T47D (cell line): Measurements from ENCODE around the gene GLCE.
"Not testable (repeated sequence)": the region's sequence is repeated elsewhere in the genome, so short reads cannot be mapped to it uniquely, and the experiment has no call there.

Experiments used
- DNase-seq, 2 experiments: peaks; one replicate each; pipeline versions ENCODE4 v3.0.0 to v3.0.0-alpha.2; 2011 to 2012; ENCODE audit warnings: low read depth in 1 of 2, low spot score in 1 of 2
- JUND ChIP-seq: IDR thresholded peaks from 2 replicates; pipeline ENCODE4 v1.6.1; 2012; ENCODE audit warnings: low read depth
- in situ Hi-C: cut with HindIII; loops from 2 replicates; pipeline ENCODE4 v1.10.0; 2016; ENCODE audit warnings: low sequenced_read_pairs, low pct_unique_long_range_greater_than_20kb

Gene GLCE

DNA sequence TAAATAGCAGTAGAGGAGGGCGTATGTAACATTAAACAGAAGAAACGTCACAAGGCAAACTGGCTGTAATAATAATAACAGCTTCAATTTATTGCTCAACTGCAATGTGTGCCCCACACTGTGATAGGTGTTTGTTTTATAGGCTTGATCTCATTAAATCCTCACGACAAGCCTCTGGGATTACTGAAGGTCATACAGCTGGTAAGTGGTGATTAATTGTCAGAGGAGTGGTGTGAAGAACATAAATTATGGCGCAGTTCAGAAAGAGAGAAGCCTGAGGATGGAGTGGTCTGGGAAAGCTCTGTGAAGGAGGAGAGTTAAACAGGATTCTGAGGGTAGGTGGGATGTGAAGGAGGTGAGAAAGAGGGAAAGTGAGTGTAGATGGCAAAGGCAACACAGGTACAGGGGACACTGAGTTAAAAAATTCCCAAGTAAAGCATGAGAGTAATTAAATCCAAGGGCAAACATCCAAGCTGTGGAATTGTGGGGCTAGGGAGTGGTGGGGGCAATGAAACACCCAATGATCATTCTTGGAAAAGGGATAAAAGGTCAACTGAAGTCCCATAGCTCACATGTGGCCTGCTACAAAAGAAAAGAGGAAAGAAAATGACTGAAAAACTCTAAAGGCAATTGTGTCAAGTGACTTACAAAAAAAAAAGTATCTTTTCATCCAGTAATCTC is 16.5 kb upstream of the GLCE start:
- in situ Hi-C loops: no loop called here
- no peak for TF ChIP-seq JUND

DNA sequence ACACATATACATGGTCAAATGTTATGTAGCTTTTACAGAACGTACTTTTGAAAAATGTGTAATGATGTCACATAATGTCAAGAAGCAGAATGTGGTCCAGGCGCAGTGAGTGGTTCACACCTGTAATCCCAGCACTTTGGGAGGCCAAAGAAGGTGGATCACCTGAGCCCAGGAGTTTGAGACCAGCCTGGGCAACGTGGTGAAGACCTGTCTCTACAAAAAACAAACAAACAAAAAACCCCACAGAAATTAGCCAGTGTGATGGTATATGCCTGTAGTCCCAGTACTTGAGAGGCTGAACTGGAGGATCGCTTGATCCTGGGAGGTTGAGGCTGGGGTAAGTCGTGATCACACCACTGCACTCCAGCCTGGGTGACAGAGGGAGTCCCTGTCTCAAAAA is 15.9 kb upstream of the GLCE start:
- DNase-seq: no peak
- no peak for TF ChIP-seq JUND
- in situ Hi-C loops: no loop called here

More for the DNA sequence above, 16.5 kb upstream of the GLCE start:
- DNase-seq: no peak

DNA sequence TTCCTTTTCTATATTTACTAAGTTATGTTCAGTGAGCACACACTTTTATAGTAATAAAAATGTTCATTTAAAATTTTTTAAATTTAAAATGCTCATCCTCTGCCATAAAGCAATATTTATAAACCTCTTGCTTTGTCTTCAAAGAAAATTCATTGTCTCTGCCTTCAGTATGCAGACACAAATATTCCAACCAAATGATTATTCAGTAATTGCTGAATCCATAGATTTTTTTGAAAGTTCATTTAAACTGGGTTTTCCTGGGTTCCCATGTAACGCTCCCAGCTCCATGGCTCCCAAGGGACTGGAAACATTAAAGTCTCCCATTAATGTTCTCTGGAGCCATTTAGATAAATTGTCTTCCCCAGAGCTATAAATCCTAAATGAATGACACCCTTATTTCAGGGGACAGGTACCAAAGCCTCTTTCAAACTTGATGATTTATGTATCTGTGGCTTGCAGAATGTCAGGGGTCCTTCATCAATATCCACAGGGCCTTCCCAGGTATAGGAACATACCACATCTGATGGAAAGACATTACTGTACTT is 15.2 kb upstream of the GLCE start:
- no peak for TF ChIP-seq JUND
- no peak for DNase-seq
- in situ Hi-C loops: no loop called here

DNA sequence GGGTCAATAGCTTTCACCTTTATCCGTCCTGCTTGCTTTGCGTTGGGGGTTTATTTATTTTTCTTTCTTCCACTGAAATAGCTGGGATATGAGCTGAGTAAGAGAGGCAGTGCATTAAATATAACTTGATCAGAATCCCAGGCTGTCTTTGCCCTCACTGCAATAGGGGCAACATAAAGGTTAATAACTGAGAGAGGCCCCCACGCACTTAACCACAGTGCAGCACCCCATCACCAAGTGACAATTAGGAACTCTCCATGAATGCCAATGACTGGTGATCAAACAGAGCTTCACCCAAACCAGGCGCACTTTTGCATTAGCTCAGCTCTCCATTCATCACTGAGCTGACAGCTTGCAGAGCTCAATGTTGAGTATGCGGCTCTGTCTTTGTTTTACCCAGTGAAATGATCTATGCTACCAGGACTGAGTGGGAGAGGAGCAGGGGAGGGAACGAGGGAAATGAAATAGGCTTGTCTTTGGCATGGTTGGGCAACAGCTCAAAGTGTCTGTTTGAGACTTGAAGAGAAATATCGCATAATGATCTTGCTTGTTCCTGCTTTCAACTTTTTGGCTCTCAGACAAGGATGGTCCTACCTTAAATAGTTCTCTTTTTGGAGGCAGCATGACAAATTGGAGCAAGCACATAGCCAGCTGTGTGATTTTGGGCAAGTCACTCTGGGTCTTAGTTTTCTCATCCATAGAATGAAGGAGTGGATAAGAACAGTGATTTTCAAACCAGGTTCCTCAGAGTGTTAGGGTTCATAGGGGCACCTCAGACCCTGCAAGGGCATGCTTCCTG is 14.5 kb upstream of the GLCE start:
- in situ Hi-C loops: no loop called here
- DNase-seq: no peak
- TF ChIP-seq JUND: no peak

DNA sequence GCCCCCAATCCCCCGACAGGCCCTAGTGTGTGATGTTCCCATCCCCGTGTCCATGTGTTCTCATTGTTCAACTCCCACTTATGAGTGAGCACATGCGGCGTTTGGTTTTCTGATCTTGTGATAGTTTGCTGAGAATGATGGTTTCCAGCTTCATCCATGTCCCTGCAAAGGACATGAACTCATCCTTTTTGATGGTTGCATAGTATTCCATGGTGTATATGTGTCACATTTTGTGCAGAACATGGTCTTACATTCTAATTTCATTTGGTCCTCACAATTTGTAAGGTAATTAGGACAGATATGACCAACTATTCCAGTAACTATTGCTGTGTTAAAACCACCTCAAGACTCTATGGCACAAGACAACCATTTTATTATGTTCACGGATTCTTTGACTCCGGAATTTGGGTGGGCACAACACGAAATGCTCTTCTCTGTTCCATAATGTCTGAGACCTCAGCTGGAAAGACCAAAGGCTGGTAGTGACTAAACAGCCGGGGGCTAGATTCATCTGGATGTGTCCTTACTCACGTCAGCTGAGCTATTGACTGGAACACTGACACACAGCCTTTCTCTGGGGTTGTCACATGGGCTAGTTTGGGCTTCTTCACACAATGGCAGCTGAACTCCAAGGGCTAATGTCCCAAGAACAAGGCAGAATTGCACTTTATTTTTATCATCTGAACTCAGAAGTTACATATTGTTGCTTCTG is 13.6 kb upstream of the GLCE start:
- TF ChIP-seq JUND: no peak
- in situ Hi-C loops: no loop called here

DNA sequence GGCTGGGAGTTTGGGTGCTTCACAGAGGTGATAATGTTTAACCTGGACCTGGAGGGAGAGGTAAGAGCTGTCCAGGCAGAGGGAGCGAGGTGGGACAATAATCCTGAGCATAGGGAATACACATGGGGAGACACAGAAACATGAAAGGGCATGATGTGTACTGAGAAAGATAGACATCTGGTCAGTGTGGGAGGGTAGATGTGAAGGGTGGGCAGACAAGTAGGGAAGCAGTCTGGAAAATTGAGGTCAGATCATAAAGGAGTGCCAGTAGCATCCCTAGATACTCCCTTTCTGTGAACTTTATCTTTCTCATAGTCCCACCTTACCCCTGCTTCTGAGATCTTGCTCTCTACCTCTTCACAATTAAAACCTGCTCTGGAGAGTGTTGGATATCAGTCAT is 12.0 kb upstream of the GLCE start:
- in situ Hi-C loops: no loop called here
- DNase-seq: no peak
- TF ChIP-seq JUND: no peak

More for the DNA sequence above, 13.6 kb upstream of the GLCE start:
- DNase-seq: no peak

DNA sequence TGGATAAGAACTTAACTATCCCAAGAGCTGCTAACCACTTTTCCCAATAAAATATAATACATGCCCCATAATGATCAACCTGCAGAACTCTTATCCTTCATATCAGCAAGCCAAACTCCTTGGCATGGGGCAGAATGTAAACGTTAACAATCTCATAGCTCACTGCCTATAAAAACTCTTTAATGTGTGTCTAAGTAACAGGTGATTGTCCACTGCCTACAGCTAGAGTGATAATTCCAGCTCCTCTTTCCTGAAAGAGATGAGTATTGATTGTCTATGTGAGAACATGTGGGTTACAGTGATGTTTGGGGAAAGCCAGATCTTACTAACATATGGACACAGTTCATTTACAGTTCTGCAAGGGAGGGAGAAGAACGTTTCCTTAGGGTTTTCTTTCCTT is 11.3 kb upstream of the GLCE start:
- DNase-seq: no peak
- no peak for TF ChIP-seq JUND
- in situ Hi-C loops: no loop called here

DNA sequence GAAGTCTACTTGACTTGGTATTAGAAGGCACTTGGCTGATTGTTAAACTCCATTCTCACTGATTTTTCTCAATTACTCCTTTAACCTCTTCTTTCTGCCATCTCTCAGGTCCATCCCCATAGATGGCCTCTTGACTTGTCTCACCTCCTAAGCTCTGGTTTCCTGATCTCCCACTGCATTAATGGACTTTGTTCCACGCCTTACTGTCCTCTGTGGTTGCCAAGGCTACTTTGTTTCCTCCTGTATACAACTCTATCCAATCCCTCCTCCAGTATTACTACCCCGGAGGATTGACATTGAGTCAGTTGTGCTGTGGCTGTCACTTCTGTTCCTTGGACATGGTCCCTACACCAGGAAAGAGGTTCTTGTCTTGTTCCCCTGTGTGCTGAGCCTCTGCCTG is 10.6 kb upstream of the GLCE start:
- no peak for DNase-seq
- in situ Hi-C loops: no loop called here
- no peak for TF ChIP-seq JUND

DNA sequence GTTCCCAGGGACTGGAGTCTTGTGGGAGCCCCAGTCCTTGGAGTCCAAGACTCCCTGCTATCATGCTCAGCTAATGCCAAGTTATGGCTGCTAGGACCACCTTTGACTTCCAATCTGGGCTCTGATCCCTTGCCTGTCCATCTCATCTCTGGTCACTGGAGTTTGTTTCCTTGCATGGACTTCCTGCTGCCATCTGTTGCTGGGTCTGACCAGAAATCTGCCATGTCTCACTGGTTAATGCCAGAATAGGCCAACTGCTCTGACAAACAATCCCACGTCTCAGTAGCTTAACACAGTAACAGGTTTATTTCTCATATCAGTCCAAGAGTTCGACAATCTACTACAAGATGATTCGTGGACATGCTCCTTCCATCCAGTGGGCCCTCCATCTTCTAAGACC is 10.1 kb upstream of the GLCE start:
- no peak for DNase-seq
- no peak for TF ChIP-seq JUND
- in situ Hi-C loops: no loop called here

DNA sequence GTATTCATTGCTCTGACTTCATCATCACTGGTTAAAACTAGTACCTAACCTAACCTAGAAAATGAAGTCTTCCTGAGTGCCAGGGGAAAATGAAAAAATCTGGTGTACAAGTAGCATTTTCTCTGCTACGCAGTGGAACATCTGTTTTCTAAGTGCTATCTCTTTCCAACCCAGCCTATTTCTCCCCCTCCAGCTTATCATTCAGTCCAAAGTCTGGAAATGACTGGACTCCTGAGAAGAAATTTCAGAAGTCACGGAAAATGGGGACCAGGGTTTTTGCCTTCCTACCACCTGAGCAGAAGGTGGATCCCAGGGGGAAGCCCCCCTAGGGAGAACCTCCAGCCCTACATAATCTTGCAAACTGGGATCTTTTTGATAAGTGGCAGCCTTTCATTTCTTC is 9.6 kb upstream of the GLCE start:
- in situ Hi-C loops: no loop called here
- no peak for DNase-seq
- no peak for TF ChIP-seq JUND

DNA sequence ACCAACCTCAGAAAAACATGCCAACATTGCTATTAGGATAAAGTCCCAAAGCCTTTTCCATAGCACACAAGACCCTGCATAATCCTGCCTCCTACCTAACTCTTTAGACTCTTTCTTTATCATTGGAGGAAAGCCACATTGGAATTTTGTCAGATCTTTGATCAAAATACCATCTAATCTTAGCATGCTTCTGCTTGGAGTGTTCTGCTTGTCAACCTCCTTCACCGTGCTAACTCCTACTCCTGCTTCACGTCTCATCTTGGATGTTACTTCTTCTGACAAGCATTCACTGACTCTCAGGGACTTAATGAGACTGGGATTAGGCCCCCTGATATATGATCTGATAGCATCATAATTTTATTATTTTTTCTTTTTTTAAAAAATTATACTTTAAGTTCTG is 7.4 kb upstream of the GLCE start:
- TF ChIP-seq JUND: no peak
- in situ Hi-C loops: no loop called here

DNA sequence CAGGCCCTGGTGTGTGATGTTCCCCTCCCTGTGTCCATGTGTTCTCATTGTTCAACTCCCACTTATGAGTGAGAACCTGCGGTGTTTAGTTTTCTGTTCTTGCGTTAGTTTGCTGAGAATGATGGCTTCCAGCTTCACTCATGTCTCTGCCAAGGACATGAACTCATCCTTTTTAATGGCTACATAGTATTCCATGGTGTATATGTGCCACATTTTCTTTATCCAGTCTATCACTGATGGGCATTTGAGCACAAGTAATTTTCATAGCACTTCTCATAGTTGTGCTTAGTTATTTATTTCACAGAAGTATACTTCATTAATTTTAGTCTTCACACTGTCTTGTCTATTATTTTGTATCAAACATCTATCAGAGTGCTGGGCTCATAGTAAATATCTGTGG is 6.8 kb upstream of the GLCE start:
- in situ Hi-C loops, DNase-seq: not testable (repeated sequence)

More for the DNA sequence above, 7.4 kb upstream of the GLCE start:
- DNase-seq: no peak

DNA sequence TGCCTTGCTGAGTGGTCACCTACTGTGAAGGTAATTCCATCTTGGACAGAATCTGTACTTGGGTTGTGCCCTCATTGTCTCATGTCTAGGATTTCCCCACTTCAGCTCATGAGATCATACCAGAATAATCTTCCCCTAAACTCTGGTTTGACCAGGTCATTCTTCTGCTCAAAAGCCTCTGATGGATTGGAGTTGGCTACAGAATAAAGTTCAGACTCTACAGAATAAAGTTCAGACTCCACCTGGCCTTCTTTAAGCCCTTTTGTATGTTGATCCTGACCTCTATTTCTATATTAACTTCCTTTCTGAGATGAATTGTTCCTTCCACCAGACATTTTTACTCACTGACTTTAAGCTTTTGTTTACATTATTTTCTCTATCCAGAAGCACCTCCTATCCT is 6.4 kb upstream of the GLCE start:
- in situ Hi-C loops: no loop called here
- TF ChIP-seq JUND: no peak

More for the DNA sequence above, 6.4 kb upstream of the GLCE start:
- DNase-seq: no peak
